Measurements from ENCODE around the gene TSC2. TPM values are rescaled to one million over a fixed set of nuclear protein-coding genes. Genes with fewer than 3 reads are reported as not detected.

Gene TSC2
- total RNA-seq, 2 experiments from 2014 or later: 57.2 to 152 TPM

DNA sequence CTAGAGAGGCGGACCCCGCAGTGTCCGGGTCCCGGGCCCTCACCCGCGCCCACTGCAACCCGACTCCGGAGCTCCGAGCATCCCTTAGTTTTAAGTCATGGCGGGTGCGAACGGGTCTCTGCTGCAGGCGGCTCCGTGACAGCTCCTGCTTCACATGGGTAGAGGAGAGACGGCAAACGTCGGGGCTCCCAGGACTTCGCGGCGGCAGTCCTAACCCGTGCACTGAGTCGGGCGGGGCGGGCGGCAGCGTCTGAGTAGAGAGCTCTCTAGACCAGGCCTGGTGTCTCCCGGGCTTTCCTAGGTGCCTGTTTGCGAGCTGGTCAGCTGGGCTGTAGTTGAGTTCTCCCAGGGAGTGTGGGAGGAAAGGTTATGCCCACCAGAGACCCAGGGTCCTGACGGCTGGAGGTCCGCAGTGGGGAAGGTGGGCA lies 345 bp downstream of the TSC2 start:
- Histone ChIP-seq H4K20me1 (ENCODE audit: insufficient read depth, low read length) (no peaks in the 10 kb centered on the region; the same call in 1 of the 2 replicates), H3K9me3 (ENCODE audit: low read length) (no peaks in the 10 kb centered on the region), H3K4me3 (ENCODE audit: low read depth, low read length, poor library complexity, severe bottlenecking) (peak overlapping the region; percentile 99), H2AFZ (ENCODE audit: low read length) (peak overlapping the region; percentile 79), H3K79me2 (ENCODE audit: insufficient read depth, low read depth, low read length) (peaks cover 12% of the 10 kb centered on the region; the same call in 1 of the 2 replicates), H3K4me2 (ENCODE audit: low read length) (peak overlapping the region; percentile 94), H3K4me1 (ENCODE audit: insufficient read depth, low read length, poor library complexity, severe bottlenecking) (peaks cover 20% of the 10 kb centered on the region), H3K27ac (ENCODE audit: low read depth, low read length, poor library complexity, severe bottlenecking) (no peak overlapping the region), H3K36me3 (ENCODE audit: insufficient read depth, low read length) (peaks cover 31% of the 10 kb centered on the region; the same call in 1 of the 2 replicates), H3K9me2 (ENCODE audit: insufficient read depth, low read length) (no peaks in the 10 kb centered on the region)
- ChIA-PET POLR2A (interaction anchor here (1.0 kb wide), 1 partner anchor 106 kb away, joined by 3 read pairs; no protein-coding TSS in a partner anchor), CTCF (ENCODE audit: unreplicated experiment) (no interaction called here)
- TF ChIP-seq, protein P1, sequence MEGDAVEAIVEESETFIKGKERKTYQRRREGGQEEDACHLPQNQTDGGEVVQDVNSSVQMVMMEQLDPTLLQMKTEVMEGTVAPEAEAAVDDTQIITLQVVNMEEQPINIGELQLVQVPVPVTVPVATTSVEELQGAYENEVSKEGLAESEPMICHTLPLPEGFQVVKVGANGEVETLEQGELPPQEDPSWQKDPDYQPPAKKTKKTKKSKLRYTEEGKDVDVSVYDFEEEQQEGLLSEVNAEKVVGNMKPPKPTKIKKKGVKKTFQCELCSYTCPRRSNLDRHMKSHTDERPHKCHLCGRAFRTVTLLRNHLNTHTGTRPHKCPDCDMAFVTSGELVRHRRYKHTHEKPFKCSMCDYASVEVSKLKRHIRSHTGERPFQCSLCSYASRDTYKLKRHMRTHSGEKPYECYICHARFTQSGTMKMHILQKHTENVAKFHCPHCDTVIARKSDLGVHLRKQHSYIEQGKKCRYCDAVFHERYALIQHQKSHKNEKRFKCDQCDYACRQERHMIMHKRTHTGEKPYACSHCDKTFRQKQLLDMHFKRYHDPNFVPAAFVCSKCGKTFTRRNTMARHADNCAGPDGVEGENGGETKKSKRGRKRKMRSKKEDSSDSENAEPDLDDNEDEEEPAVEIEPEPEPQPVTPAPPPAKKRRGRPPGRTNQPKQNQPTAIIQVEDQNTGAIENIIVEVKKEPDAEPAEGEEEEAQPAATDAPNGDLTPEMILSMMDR (conservative IDR thresholded peaks at IDR 0.05; ENCODE audit: low read length): no peak
- TF ChIP-seq EZH2phosphoT487 (IDR thresholded peaks at IDR 0.05; ENCODE audit: borderline replicate concordance, low read depth, low read length): no peak
- intact Hi-C loops (cut with micrococcal nuclease; ENCODE audit: unreplicated experiment): no loop called here
- no peak for DNase-seq (ENCODE audit: low spot score)
- BruUV-seq (replicated peaks): TSS peak; percentile 72

DNA sequence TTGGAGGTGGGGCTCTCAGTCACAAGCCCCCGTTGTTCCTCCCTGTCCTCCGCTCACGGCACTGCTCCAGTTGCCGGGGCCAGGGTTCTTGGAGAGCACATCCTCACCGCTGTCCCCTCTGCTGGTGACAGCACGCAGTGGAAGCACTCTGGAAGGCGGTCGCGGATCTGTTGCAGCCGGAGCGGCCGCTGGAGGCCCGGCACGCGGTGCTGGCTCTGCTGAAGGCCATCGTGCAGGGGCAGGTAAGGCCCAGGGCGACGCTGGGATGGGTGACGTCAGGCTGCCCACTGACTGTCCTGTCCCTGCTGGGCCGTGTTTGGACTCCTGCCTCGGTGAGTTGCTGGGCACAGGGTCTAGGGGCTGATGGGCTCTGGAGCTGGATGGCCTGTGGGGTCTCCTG lies 5.4 kb downstream of the TSC2 start:
- intact Hi-C loops (cut with micrococcal nuclease; ENCODE audit: unreplicated experiment): no loop called here
- Histone ChIP-seq H4K20me1 (ENCODE audit: insufficient read depth, low read length) (no peaks in the 10 kb centered on the region; the same call in 1 of the 2 replicates), H3K9me2 (ENCODE audit: insufficient read depth, low read length) (no peaks in the 10 kb centered on the region), H3K4me2 (ENCODE audit: low read length) (no peak overlapping the region), H3K36me3 (ENCODE audit: insufficient read depth, low read length) (peaks cover 43% of the 10 kb centered on the region; the same call in 1 of the 2 replicates), H3K4me1 (ENCODE audit: insufficient read depth, low read length, poor library complexity, severe bottlenecking) (peaks cover 9% of the 10 kb centered on the region), H2AFZ (ENCODE audit: low read length) (no peak overlapping the region), H3K79me2 (ENCODE audit: insufficient read depth, low read depth, low read length) (peaks cover 10% of the 10 kb centered on the region; the same call in 1 of the 2 replicates), H3K9me3 (ENCODE audit: low read length) (no peaks in the 10 kb centered on the region), H3K4me3 (ENCODE audit: low read depth, low read length, poor library complexity, severe bottlenecking) (no peak overlapping the region), H3K27ac (ENCODE audit: low read depth, low read length, poor library complexity, severe bottlenecking) (no peak overlapping the region)
- no peak for DNase-seq (ENCODE audit: low spot score)
- ChIA-PET CTCF (ENCODE audit: unreplicated experiment) (no interaction called here), POLR2A (no interaction called here)
- TF ChIP-seq EZH2phosphoT487 (IDR thresholded peaks at IDR 0.05; ENCODE audit: borderline replicate concordance, low read depth, low read length): no peak
- TF ChIP-seq, protein P1 (conservative IDR thresholded peaks at IDR 0.05; ENCODE audit: low read length): no peak
- BruUV-seq (replicated peaks): no TSS peak

DNA sequence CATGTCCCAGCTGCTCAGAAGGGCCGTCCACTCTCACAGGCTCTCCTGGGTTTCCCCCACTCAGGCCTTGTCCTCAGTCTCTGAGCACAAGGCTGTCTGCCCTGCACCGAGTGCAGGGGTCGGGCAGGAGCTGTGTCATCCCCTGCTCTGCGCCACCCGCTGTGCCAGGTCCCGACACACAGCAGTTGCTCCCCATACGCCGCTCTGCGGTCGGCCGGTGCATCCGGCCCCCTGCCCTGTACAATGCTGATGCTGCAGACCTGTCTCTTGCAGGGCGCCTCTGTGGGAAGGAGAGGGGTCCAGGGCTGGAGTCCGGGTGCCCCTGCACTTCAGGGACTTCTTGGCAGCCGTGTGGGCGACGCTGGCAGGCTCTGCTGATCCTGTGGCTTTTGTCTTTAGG lies 6.1 kb downstream of the TSC2 start:
- POLR2A ChIA-PET: no interaction called here
- BruUV-seq (replicated peaks): no TSS peak
- H3K9me3 ChIP-seq (ENCODE audit: low read length): no peaks in the 10 kb centered on the region
- H3K79me2 ChIP-seq (ENCODE audit: insufficient read depth, low read depth, low read length): peaks cover 3% of the 10 kb centered on the region; the same call in 1 of the 2 replicates
- H2AFZ ChIP-seq (ENCODE audit: low read length): no peak overlapping the region
- H3K4me3 ChIP-seq (ENCODE audit: low read depth, low read length, poor library complexity, severe bottlenecking): no peak overlapping the region
- CTCF ChIA-PET (ENCODE audit: unreplicated experiment): no interaction called here
- TF ChIP-seq, protein P1 (conservative IDR thresholded peaks at IDR 0.05; ENCODE audit: low read length): no peak
- no peak for TF ChIP-seq EZH2phosphoT487 (IDR thresholded peaks at IDR 0.05; ENCODE audit: borderline replicate concordance, low read depth, low read length)
- H3K4me2 ChIP-seq (ENCODE audit: low read length): no peak overlapping the region
- no peaks in the 10 kb centered on the region for H4K20me1 ChIP-seq (ENCODE audit: insufficient read depth, low read length)
- H3K9me2 ChIP-seq (ENCODE audit: insufficient read depth, low read length): no peaks in the 10 kb centered on the region
- intact Hi-C loops (cut with micrococcal nuclease; ENCODE audit: unreplicated experiment): no loop called here
- H3K4me1 ChIP-seq (ENCODE audit: insufficient read depth, low read length, poor library complexity, severe bottlenecking): peaks cover 3% of the 10 kb centered on the region
- no peak for DNase-seq (ENCODE audit: low spot score)
- H3K36me3 ChIP-seq (ENCODE audit: insufficient read depth, low read length): peaks cover 49% of the 10 kb centered on the region; the same call in 1 of the 2 replicates
- no peak overlapping the region for H3K27ac ChIP-seq (ENCODE audit: low read depth, low read length, poor library complexity, severe bottlenecking)
